GM06990 (cell line): ENCODE measurements around the gene WDR26.

Experiments
- DNase-seq: peaks from one replicate; pipeline ENCODE4 v3.0.0-alpha.2; 2011; ENCODE audit not compliant: insufficient read length; ENCODE audit errors: extremely low read depth
- H3K27me3 ChIP-seq: replicated peaks from 2 replicates; pipeline ENCODE4 v1.6.0; 2011; ENCODE audit warnings: low read length; ENCODE audit not compliant: control insufficient read depth, insufficient read depth
- H3K36me3 ChIP-seq: 2 replicates; pipeline ENCODE4 v1.5.1; 2011; ENCODE audit warnings: low read length; ENCODE audit not compliant: control insufficient read depth, insufficient read depth
- H3K4me3 ChIP-seq: replicated peaks from 2 replicates; pipeline ENCODE4 v1.5.1; 2011; ENCODE audit warnings: low read depth, mild to moderate bottlenecking, control low read depth, low read length
- TF ChIP-seq, protein P1 (sequence below): IDR thresholded peaks from 2 replicates; pipeline ENCODE4 v1.5.1; 2011; ENCODE audit warnings: low read length, control low read depth, mild to moderate bottlenecking, inconsistent platforms; ENCODE audit not compliant: insufficient read depth, poor library complexity, severe bottlenecking

Gene WDR26

DNA sequence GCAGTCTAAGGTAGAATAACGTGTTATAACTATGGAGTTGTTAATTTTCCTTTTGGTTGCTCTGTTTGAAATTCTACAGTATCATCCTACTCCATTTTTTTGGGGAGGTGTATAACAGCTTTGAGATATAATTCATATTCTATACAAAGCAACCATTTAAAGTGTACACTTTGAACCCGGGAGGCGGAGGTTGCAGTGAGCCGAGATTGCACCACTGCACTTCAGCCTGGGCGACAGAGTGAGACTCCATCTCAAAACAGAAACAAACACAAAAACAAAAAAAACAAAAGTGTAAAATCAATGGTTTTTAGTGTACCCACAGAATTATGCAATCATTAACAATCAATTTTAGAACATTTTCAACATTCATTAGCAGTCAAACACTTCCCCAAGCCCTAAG is 44.1 kb downstream of the WDR26 start:
- TF ChIP-seq, protein P1, sequence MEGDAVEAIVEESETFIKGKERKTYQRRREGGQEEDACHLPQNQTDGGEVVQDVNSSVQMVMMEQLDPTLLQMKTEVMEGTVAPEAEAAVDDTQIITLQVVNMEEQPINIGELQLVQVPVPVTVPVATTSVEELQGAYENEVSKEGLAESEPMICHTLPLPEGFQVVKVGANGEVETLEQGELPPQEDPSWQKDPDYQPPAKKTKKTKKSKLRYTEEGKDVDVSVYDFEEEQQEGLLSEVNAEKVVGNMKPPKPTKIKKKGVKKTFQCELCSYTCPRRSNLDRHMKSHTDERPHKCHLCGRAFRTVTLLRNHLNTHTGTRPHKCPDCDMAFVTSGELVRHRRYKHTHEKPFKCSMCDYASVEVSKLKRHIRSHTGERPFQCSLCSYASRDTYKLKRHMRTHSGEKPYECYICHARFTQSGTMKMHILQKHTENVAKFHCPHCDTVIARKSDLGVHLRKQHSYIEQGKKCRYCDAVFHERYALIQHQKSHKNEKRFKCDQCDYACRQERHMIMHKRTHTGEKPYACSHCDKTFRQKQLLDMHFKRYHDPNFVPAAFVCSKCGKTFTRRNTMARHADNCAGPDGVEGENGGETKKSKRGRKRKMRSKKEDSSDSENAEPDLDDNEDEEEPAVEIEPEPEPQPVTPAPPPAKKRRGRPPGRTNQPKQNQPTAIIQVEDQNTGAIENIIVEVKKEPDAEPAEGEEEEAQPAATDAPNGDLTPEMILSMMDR = no peak
- no peak overlapping the region for H3K4me3 ChIP-seq
- H3K27me3 ChIP-seq = no peaks in the 10 kb centered on the region
- H3K36me3 ChIP-seq = peaks cover 8% of the 10 kb centered on the region
- no peak for DNase-seq

DNA sequence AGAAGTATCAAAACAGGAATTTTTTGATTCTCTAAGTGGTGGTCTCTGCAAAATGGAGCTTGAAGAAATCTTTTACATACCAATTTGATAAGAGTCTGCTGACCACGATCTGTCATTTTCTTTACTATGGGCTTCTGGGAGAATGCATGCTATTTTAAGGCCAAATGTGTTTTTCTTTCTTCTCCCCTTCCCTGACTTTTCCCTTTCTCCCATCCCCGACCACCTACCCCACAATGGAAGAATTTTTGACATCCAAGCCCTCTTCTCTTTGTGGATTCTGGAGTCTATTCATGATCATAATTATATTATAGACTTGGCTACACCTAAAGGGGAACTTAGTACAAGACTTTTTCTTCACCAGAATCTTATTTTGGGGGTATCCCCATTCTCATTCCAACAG is 46.7 kb downstream of the WDR26 start:
- Histone ChIP-seq H3K36me3 (peaks cover 2% of the 10 kb centered on the region), H3K4me3 (no peak overlapping the region), H3K27me3 (no peaks in the 10 kb centered on the region)
- TF ChIP-seq, protein P1 = no peak
- no peak for DNase-seq

DNA sequence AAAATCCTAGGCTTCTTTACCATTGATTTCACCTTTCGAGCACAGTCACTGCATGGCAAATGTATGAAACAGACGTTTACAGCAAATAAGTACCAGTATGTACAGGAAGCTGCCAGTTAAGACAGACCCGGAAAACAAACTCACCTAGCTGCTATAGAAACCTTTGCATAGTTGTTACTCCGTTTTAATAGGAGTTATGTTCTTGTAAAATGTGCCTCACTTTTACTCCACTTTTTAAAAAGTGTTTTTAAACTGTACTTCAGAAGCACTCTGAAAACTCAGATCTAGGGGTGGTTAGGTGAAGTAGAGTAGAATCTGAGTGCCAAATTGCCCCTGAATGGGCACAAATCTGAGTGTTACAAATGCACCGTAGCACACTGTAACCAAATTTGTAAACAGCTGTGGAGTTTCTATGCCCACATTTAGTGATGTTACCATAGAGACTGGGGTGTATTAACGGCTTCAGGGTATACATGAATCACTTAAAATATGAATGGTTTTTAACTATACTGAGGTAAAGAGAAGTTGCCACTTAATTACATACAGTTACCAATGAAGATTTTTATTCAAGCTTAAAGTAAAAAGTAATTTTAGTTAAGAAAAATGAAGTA is 47.2 kb downstream of the WDR26 start:
- Histone ChIP-seq H3K27me3 (no peaks in the 10 kb centered on the region), H3K36me3 (peaks cover 2% of the 10 kb centered on the region), H3K4me3 (no peak overlapping the region)
- no peak for DNase-seq
- TF ChIP-seq, protein P1 = no peak

DNA sequence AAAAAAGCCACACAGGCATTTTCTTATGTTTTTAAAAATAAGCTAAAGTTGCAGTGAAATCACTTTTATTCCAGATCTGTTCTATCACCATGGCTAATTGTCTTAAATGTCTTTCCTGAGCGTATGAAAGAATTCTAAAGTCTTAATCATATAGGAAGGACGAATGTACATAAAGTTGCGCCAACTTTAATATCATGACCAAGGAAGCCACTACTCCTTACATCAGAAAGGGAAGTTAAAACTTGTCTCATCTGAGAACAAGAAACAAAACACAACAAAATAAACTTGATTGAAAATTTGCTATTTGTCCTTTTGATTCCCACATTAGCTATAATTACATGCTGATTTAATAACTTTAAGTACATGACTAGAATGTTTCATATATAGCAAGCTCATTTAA is 51.4 kb downstream of the WDR26 start:
- Histone ChIP-seq H3K4me3 (no peak overlapping the region), H3K27me3 (no peaks in the 10 kb centered on the region), H3K36me3 (no peaks in the 10 kb centered on the region; the same call in 1 of the 2 replicates)
- no peak for DNase-seq
- TF ChIP-seq, protein P1 = no peak

DNA sequence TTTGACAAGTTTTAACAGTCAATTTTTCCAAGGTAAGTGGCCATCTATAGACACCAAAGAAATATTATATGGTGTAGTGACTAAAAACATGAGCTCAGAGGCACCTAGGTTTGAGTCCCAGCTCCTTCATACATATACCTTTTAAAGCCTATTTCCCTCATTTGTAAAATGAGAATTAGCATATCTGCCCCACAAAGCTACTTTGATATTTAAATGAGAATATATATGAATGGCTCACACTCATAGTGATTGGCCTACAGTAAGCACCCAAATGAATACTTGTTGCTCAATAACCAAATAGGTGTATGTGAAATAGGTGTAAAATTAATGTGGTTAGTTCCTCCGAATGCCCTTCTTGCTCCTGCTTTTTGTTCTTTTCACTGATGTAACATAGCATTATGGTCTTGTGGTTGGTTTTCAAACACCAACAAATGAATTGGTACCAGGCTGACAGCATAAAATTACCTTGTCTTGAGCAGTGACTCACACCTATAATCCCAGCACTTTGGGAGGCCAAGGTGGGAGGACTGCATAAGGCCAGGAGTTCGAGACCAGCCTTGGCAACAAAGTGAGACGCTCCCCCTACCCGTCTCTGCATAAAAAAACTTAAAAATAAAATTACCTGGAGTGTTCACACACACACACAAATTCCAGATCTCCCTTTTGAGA is 52.6 kb downstream of the WDR26 start:
- no peaks in the 10 kb centered on the region for H3K27me3 ChIP-seq
- TF ChIP-seq, protein P1 = no peak
- peaks cover 2% of the 10 kb centered on the region for H3K36me3 ChIP-seq
- no peak overlapping the region for H3K4me3 ChIP-seq
- no peak for DNase-seq
